NCI-H2029 treated with DMSO at 0.1 percent for 48 hours (cell line): ENCODE data around the gene TPRG1.

Experiments used
- DNase-seq: peaks from one replicate; lab custom pipeline; 2025; lab: John Stamatoyannopoulos, UW

The TPRG1 gene, protein sequence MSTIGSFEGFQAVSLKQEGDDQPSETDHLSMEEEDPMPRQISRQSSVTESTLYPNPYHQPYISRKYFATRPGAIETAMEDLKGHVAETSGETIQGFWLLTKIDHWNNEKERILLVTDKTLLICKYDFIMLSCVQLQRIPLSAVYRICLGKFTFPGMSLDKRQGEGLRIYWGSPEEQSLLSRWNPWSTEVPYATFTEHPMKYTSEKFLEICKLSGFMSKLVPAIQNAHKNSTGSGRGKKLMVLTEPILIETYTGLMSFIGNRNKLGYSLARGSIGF

GRCh38 chr3:189171707-189172106 is at the start of gene TPRG1:
Gene TPRG1, plus strand, starts transcription at chr3:189171971. Its CDS starts 35,414 bp downstream, at chr3:189207385.
- no peak for DNase-seq

GRCh38 chr3:189122110-189122509 is 49.7 kb upstream of the TPRG1 start:
- DNase-seq: no peak

- no peak for DNase-seq
These were observed 49.1 kb upstream of the TPRG1 start for GRCh38 chr3:189122526-189123205.

GRCh38 chr3:189123595-189124387 is 48.0 kb upstream of the TPRG1 start:
- DNase-seq: no peak

GRCh38 chr3:189132231-189132671 is 39.5 kb upstream of the TPRG1 start:
- no peak for DNase-seq

DNA sequence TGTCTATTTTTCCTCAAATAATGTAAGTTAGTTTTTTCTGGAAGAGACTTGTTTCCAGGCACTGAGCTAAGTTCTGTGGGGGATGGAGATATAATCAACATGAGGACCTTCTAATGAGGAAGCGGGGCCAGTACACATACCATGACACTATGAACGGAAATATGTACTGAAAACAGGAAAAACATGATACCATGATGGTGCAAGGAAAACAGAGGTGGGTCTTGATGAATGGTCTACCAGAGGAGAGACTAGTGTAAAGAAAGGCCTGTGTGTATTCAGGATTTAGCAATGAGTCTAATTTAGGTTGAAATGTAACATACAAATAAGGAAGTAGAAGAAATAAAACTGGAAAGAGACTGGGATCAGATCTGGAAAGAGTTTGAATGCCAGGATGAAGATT is 38.9 kb upstream of the TPRG1 start:
- DNase-seq: no peak

DNA sequence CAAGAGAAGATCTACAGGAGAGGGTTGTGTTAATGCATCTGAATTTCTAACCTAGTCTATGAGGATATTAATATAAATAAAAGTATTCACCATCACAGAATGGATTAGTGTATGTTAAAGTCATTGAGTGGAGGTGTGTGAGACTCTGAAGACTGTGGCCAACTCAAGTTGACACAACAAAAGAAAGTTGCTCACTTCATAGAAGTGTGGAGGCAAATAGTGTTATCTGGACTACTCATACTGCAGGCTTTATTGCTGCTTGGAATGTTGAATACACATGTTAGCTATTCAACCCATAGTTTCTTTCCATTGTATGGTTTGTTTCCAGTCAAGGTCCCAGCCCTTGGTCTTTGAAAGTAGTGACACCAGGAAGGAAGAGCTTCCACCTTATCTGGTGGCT is 38.0 kb upstream of the TPRG1 start:
- no peak for DNase-seq

GRCh38 chr3:189137416-189137815 is 34.4 kb upstream of the TPRG1 start:
- DNase-seq: no peak

GRCh38 chr3:189138901-189139610 is 32.7 kb upstream of the TPRG1 start:
- DNase-seq: no peak

- DNase-seq: no peak
These were observed 32.2 kb upstream of the TPRG1 start for GRCh38 chr3:189139611-189139940.

DNA sequence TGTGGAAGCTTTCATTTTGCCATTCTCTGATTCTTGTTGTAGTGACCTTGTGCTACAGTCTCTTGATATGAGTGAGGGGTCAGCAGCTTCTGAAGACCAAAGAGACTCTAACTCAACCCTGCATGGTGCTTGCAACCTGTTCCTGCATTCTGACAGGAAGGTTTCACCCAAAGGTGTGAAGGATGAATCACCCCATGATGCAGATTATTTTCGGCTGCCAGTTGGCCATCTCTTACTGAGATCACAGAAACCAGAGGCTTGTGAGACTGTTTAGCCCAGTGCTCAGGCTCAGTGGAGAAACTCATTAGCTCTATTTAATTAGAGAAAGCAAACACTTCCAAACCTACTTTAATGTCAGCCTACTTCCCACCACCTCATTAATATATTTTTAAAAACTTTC is 29.2 kb upstream of the TPRG1 start:
- no peak for DNase-seq

GRCh38 chr3:189143321-189143720 is 28.4 kb upstream of the TPRG1 start:
- DNase-seq: no peak

DNA sequence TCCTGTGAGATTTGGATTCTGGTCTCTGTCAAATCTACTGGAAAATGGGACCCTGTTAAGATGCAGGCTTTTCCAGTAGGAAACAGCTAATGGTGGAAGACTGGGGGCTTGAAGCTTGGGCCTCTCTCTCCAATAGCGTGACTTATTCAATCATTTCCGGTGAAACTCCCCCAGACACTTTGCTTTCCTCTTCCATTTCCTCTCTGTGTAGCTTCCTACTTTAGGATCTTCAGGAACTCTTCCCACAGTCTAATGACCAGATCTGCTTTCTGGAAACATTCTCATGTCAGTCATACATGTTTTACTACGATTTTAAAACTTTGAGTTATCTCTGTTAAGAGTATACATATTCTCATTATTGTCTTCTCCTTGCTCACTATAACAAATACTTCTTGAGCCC is 28.0 kb upstream of the TPRG1 start:
- no peak for DNase-seq

DNA sequence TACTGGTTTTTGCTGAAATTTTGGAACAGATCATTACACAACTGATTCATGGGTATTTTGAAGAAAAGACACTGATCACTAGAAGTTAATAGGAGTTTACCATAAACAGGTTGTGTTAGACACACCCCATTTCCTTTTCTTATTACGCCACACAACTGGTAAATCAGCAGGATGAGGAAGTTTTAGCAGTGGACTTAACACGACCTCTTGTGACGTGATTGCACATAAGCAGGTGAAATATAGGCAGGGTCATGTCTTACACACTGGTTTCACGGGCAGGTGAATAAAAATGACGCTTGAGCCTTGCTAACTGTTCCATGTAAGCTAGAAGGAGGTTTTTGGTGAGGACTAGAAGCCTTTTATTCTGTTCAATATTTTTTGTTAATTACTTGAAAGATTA is 27.1 kb upstream of the TPRG1 start:
- no peak for DNase-seq

- DNase-seq: no peak
These were observed 24.9 kb upstream of the TPRG1 start for GRCh38 chr3:189146848-189147247.

GRCh38 chr3:189148081-189148507 is 23.7 kb upstream of the TPRG1 start:
- no peak for DNase-seq

DNA sequence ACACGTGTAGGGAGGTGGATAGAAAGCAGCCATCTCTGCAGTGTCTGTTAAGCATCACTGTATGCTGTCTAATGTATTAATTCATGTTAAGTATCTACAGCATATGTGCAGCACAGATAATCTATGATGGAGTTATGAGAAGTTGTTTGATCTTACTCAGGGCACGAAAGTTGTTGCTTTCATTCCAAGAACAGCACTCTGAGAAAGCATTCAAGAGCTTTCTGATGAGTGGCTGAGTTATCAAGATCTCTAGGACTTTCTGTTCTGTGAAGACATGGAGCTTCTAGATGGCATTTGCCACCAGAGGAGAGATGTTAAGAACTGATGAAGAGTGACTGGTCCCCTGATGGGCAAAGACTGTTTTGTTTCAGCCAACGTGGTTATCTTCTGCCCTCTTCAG is 22.6 kb upstream of the TPRG1 start:
- DNase-seq: no peak

- no peak for DNase-seq
These were observed 14.4 kb upstream of the TPRG1 start for GRCh38 chr3:189157232-189158007.

DNA sequence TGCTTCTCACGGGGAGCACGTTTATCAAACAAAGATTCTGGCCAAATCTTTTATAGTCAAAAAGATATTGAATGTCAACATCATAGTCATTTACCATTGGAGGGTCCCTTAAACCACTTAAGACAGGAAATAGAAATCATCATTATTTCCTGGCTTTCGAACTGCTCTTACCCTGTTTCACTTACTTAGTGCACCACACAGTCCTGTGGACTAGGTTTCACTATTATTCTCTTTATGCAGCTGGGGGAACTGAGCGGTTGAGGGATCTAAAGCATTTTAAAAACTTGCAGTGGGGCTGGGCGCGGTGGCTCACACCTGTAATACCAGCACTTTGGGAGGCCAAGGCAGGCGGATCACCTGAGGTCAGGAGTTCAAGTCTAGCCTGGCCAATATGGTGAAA is 13.7 kb upstream of the TPRG1 start:
- no peak for DNase-seq

DNA sequence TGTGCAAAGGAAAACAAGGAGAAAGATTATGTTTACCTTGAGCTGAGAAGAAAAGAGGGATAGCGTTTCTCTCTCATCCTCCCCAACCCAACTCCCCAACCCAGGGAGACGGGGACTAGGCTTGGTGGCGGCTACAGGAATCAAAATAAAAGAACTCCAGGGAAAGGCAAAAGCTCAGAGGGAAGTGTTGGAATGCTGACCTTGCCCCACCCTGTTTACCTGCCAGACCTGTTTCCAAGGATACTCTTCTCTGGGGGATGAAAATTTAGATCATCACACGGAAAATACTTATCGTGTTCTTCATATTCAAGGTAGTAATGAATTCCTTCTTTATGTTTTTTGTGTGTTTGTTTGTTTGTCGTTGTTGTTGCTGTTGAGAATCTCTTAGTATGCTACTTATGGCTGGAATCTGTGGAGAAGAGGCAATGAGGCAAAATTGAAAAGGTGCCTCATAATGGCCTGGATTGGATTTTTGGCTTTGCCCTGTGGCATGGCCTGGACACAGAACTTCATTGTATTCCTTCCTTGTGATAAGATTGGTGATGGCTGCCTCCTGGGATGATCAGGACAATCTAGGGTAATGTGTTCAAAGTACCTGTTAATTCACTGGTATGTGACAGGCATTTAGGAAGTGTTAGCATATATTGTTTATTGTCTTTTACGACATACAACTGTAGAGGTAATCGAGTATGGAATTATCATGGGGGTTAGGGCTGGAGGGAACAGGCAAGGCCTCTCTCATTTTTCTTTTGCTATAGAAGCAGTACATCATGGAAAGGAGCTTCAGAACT is 11.1 kb upstream of the TPRG1 start:
- DNase-seq: no peak

- DNase-seq: no peak
These were observed 6.6 kb upstream of the TPRG1 start for GRCh38 chr3:189165092-189165612.
